Measurements from ENCODE around the gene RTN4RL1. TPM values are rescaled to one million over a fixed set of nuclear protein-coding genes. Genes with fewer than 3 reads are reported as not detected.

RTN4RL1 gene
- polyA plus RNA-seq, 1 donor (not counting 4 experiments of a cell fraction or from before 2014, with no cell fraction given), result 2.3 TPM

- Histone ChIP-seq H3K4me1 (ENCODE audit: control insufficient read depth, extremely low read depth, insufficient read depth, low read length) (peaks cover 22% of the 10 kb centered on the region), H3K79me2 (ENCODE audit: control insufficient read depth, insufficient read depth, low read length) (no peaks in the 10 kb centered on the region), H3K9ac (ENCODE audit: control insufficient read depth, extremely low read depth, insufficient read depth, low read length) (no peak overlapping the region), H3K9me1 (ENCODE audit: control insufficient read depth, extremely low read depth, insufficient read depth, low read length) (no peaks in the 10 kb centered on the region), H3K36me3 (ENCODE audit: control insufficient read depth in 2 of 2, extremely low read depth in 1 of 2, insufficient read depth in 2 of 2, low read length in 2 of 2) (no peaks in the 10 kb centered on the region), H3K27me3 (ENCODE audit: control insufficient read depth, extremely low read depth, insufficient read depth, low read length) (no peaks in the 10 kb centered on the region), H3K4me2 (ENCODE audit: control insufficient read depth, extremely low read depth, insufficient read depth, low read depth, low read length) (no peak overlapping the region), H4K20me1 (ENCODE audit: control insufficient read depth, extremely low read depth, insufficient read depth, low read length) (no peaks in the 10 kb centered on the region), H3K27ac (ENCODE audit: control insufficient read depth, insufficient read depth, low read length) (no peak overlapping the region), H2AFZ (ENCODE audit: control insufficient read depth, low read length) (no peak overlapping the region), H3K4me3 (ENCODE audit: control insufficient read depth in 2 of 3, extremely low read depth in 1 of 3, insufficient read depth in 2 of 3, low read depth in 1 of 3, low read length in 3 of 3) (no peak overlapping the region), H3K9me3 (ENCODE audit: control insufficient read depth, low read depth, low read length) (no peaks in the 10 kb centered on the region)
- FAIRE-seq (no peak), DNase-seq (ENCODE audit: low read depth, low spot score) (no peak)
- dilution Hi-C loops (cut with MboI; ENCODE audit: extremely low pct_ligation_motif_present, low sequenced_read_pairs), result no loop called here
- TF ChIP-seq EZH2 (IDR thresholded peaks at IDR 0.05; ENCODE audit: low read length), result no peak
- TF ChIP-seq CTCF (optimal IDR thresholded peaks at IDR 0.05 in 1 of 3, IDR thresholded peaks at IDR 0.05 in 1 of 3, conservative IDR thresholded peaks at IDR 0.05 in 1 of 3; ENCODE audit: extremely low read depth in 1 of 3, insufficient read depth in 2 of 3, low read length in 3 of 3), result no peak
These were observed 32.6 kb downstream of the RTN4RL1 start for GRCh38 chr17:1992541-1992940.

DNA sequence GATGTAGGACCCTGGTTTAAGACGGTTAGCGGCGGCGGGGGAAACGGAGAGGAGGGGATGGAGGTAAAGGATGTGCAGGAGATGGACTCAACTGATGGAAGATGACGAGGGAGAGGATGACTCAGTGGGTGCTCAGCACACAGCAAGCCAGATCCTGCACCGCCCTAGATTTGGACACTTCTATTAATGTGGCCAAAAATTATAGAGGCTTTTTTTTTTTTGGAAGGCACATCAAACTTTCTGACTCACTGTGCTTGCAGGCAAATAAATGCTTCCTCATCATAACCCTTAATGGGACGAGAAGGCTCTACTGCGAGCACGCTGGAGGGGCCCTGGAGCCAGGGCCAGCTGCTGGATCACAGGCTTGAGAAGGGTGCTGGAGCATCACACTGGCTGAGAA, 36.0 kb downstream of the RTN4RL1 start:
- TF ChIP-seq CTCF (optimal IDR thresholded peaks at IDR 0.05 in 1 of 3, IDR thresholded peaks at IDR 0.05 in 1 of 3, conservative IDR thresholded peaks at IDR 0.05 in 1 of 3; ENCODE audit: extremely low read depth in 1 of 3, insufficient read depth in 2 of 3, low read length in 3 of 3) (no peak), EZH2 (IDR thresholded peaks at IDR 0.05; ENCODE audit: low read length) (no peak)
- Histone ChIP-seq H3K27ac (ENCODE audit: control insufficient read depth, insufficient read depth, low read length) (peak overlapping the region; percentile 95), H3K79me2 (ENCODE audit: control insufficient read depth, insufficient read depth, low read length) (no peaks in the 10 kb centered on the region), H3K9me3 (ENCODE audit: control insufficient read depth, low read depth, low read length) (no peaks in the 10 kb centered on the region), H3K4me3 (ENCODE audit: control insufficient read depth in 2 of 3, extremely low read depth in 1 of 3, insufficient read depth in 2 of 3, low read depth in 1 of 3, low read length in 3 of 3) (peak overlapping the region in 2 of 3 experiments; percentile 37 to 52), H2AFZ (ENCODE audit: control insufficient read depth, low read length) (peak overlapping the region; percentile 51), H3K9ac (ENCODE audit: control insufficient read depth, extremely low read depth, insufficient read depth, low read length) (peak overlapping the region; percentile 78), H3K9me1 (ENCODE audit: control insufficient read depth, extremely low read depth, insufficient read depth, low read length) (no peaks in the 10 kb centered on the region), H4K20me1 (ENCODE audit: control insufficient read depth, extremely low read depth, insufficient read depth, low read length) (no peaks in the 10 kb centered on the region), H3K4me1 (ENCODE audit: control insufficient read depth, extremely low read depth, insufficient read depth, low read length) (peaks cover 22% of the 10 kb centered on the region), H3K4me2 (ENCODE audit: control insufficient read depth, extremely low read depth, insufficient read depth, low read depth, low read length) (peak overlapping the region; percentile 86), H3K27me3 (ENCODE audit: control insufficient read depth, extremely low read depth, insufficient read depth, low read length) (no peaks in the 10 kb centered on the region), H3K36me3 (ENCODE audit: control insufficient read depth in 2 of 2, extremely low read depth in 1 of 2, insufficient read depth in 2 of 2, low read length in 2 of 2) (no peaks in the 10 kb centered on the region)
- dilution Hi-C loops (cut with MboI; ENCODE audit: extremely low pct_ligation_motif_present, low sequenced_read_pairs), result no loop called here
- DNase-seq (ENCODE audit: low read depth, low spot score), result peak; percentile 78
- peak; percentile 96 for FAIRE-seq

All from keratinocyte (primary cell).